ENCODE results near the gene PGK1. TPM values are rescaled to one million over a fixed set of nuclear protein-coding genes. Genes with fewer than 3 reads are reported as not detected.
A peak's percentile ranks its signal among the peaks of the same experiment; 100 is the strongest.

PGK1 gene
- total and polyA plus RNA-seq, 9 of the 15 experiments (the other 6 are each of a cell fraction or from before 2014, with no cell fraction given), result 199 to 1,378 (median 378) TPM

- TF ChIP-seq PTTG1 (tag; IDR thresholded peaks at IDR 0.05; ENCODE audit: low read depth), result no peak
- no peak for TF ChIP-seq KLF1 (tag; IDR thresholded peaks at IDR 0.05)
- no peak for TF ChIP-seq NFE2 (IDR thresholded peaks at IDR 0.05; ENCODE audit: low read depth)
- TF ChIP-seq EGR1 (conservative IDR thresholded peaks at IDR 0.05), result peak; percentile 48
- TF ChIP-seq HNRNPLL (IDR thresholded peaks at IDR 0.05; ENCODE audit: low read depth, low read length, poor library complexity, severe bottlenecking), result peak; percentile 31
- TF ChIP-seq ZNF263 (CRISPR knock-in tag; IDR thresholded peaks at IDR 0.05; ENCODE audit: borderline replicate concordance), result 0 out of 2 replicates have a peak, but pooled peaks have one; percentile 58
- peak; percentile 46; the same call in 1 of the 2 replicates for TF ChIP-seq THAP12 (CRISPR knock-in tag; IDR thresholded peaks at IDR 0.05)
- TF ChIP-seq ZBTB7A (IDR thresholded peaks at IDR 0.05; ENCODE audit: borderline replicate concordance, control insufficient read depth, low read depth, low read length), result no peak
- TF ChIP-seq KDM2B (CRISPR knock-in tag; IDR thresholded peaks at IDR 0.05), result no peak
- TF ChIP-seq POLR2B (IDR thresholded peaks at IDR 0.05; ENCODE audit: low read depth, partially characterized antibody), result peak; percentile 71
- TF ChIP-seq L3MBTL2 (IDR thresholded peaks at IDR 0.05), result peak; percentile 69
- TF ChIP-seq ZNF408 (CRISPR knock-in tag; IDR thresholded peaks at IDR 0.05; ENCODE audit: low read depth), result no peak
- TF ChIP-seq FOXA3 (CRISPR knock-in tag; conservative IDR thresholded peaks at IDR 0.05 in 1 of 2, IDR thresholded peaks at IDR 0.05 in 1 of 2), result no peak; a peak in 1 of 4 replicates
- TF ChIP-seq SUPT5H (IDR thresholded peaks at IDR 0.05), result peak; percentile 80
- peak; percentile 64; the same call in 1 of the 2 replicates for TF ChIP-seq ZBTB9 (CRISPR knock-in tag; IDR thresholded peaks at IDR 0.05)
- TF ChIP-seq ZFX (CRISPR knock-in tag; IDR thresholded peaks at IDR 0.05), result peak; percentile 78
- TF ChIP-seq MAX (CRISPR knock-in tag; IDR thresholded peaks at IDR 0.05), result 0 out of 2 replicates have a peak, but pooled peaks have one; percentile 21
- peak; percentile 81 for TF ChIP-seq RBM22 (IDR thresholded peaks at IDR 0.05; ENCODE audit: low read depth, low read length, poor library complexity, severe bottlenecking)
- TF ChIP-seq NKRF (IDR thresholded peaks at IDR 0.05; ENCODE audit: borderline replicate concordance), result no peak
- TF ChIP-seq HNRNPH1 (optimal IDR thresholded peaks at IDR 0.05; ENCODE audit: low read depth, low read length), result no peak
- no peak for TF ChIP-seq ZNF707 (CRISPR knock-in tag; conservative IDR thresholded peaks at IDR 0.05)
Measured at GRCh38 chrX:78139160-78140123, 35.4 kb downstream of the PGK1 start, which contains the start of gene TAF9B (continued).

Measured in K562 (cell line).